ENCODE results near the gene ZNF423.

Gene ZNF423

GRCh38 chr16:49848530-49848929, 7.4 kb downstream of the ZNF423 start:
- no peak for DNase-seq (ENCODE audit: low spot score)

- no peak for DNase-seq (ENCODE audit: low spot score)
Measured at GRCh38 chr16:49846800-49847199, 9.1 kb downstream of the ZNF423 start.

GRCh38 chr16:49844359-49844758, 11.6 kb downstream of the ZNF423 start:
- DNase-seq (ENCODE audit: low spot score): no peak

GRCh38 chr16:49843758-49844157, 12.2 kb downstream of the ZNF423 start:
- no peak for DNase-seq (ENCODE audit: low spot score)

- no peak for DNase-seq (ENCODE audit: low spot score)
Measured at GRCh38 chr16:49842972-49843371, 12.9 kb downstream of the ZNF423 start.

GRCh38 chr16:49839017-49839825, 16.7 kb downstream of the ZNF423 start:
- DNase-seq (ENCODE audit: low spot score): no peak

- no peak for DNase-seq (ENCODE audit: low spot score)
Measured at GRCh38 chr16:49838441-49839016, 17.4 kb downstream of the ZNF423 start.

GRCh38 chr16:49837688-49838410, 18.1 kb downstream of the ZNF423 start:
- no peak for DNase-seq (ENCODE audit: low spot score)

- no peak for DNase-seq (ENCODE audit: low spot score)
Measured at GRCh38 chr16:49836668-49837067, 19.2 kb downstream of the ZNF423 start.

GRCh38 chr16:49836218-49836617, 19.7 kb downstream of the ZNF423 start:
- DNase-seq (ENCODE audit: low spot score): no peak

- DNase-seq (ENCODE audit: low spot score): no peak
Measured at GRCh38 chr16:49835161-49835777, 20.6 kb downstream of the ZNF423 start.

- DNase-seq (ENCODE audit: low spot score): no peak
Measured at GRCh38 chr16:49834531-49835151, 21.3 kb downstream of the ZNF423 start.

- DNase-seq (ENCODE audit: low spot score): no peak
Measured at GRCh38 chr16:49833796-49834530, 21.9 kb downstream of the ZNF423 start.

- no peak for DNase-seq (ENCODE audit: low spot score)
Measured at GRCh38 chr16:49833085-49833484, 22.8 kb downstream of the ZNF423 start.

- no peak for DNase-seq (ENCODE audit: low spot score)
Measured at GRCh38 chr16:49832177-49832576, 23.7 kb downstream of the ZNF423 start.

- DNase-seq (ENCODE audit: low spot score): no peak
Measured at GRCh38 chr16:49830873-49831272, 25.0 kb downstream of the ZNF423 start.

- no peak for DNase-seq (ENCODE audit: low spot score)
Measured at GRCh38 chr16:49828533-49829267, 27.2 kb downstream of the ZNF423 start.

GRCh38 chr16:49827805-49828438, 28.0 kb downstream of the ZNF423 start:
- no peak for DNase-seq (ENCODE audit: low spot score)

GRCh38 chr16:49826515-49826914, 29.4 kb downstream of the ZNF423 start:
- DNase-seq (ENCODE audit: low spot score): no peak

- no peak for DNase-seq (ENCODE audit: low spot score)
Measured at GRCh38 chr16:49825041-49825440, 30.9 kb downstream of the ZNF423 start.

All from activated CD4-positive, alpha-beta T cell treated with anti-CD3 and anti-CD28 coated beads, Interleukin-2, Interleukin-4, amounts not matched to agents 100 ng/mL and 50 ng/mL, durations not matched to agents 16 hours and 8 hours (primary cell).